H9 (cell line): Measurements from ENCODE around the gene DCLK2. TPM values are rescaled to one million over a fixed set of nuclear protein-coding genes. Genes with fewer than 3 reads are reported as not detected.

Experiments
- DNase-seq: peaks from one replicate; pipeline ENCODE4 v3.0.0-alpha.2; 2017
- H2AFZ ChIP-seq: one replicate; pipeline ENCODE4 v1.6.1; 2013; ENCODE audit warnings: mild to moderate bottlenecking, low read length, control low read depth, moderate library complexity
- H2AK5ac ChIP-seq: 2 replicates; pipeline ENCODE4 v1.6.1; 2013; ENCODE audit warnings: low read length, control low read depth, mixed read lengths; ENCODE audit not compliant: insufficient read length
- H2BK120ac ChIP-seq: one replicate; pipeline ENCODE4 v1.6.1; 2013; ENCODE audit warnings: low read depth, mild to moderate bottlenecking, low read length, control low read depth, inconsistent platforms; ENCODE audit not compliant: poor library complexity, severe bottlenecking
- H2BK12ac ChIP-seq: 2 replicates; pipeline ENCODE4 v1.6.1; 2013; ENCODE audit warnings: low read length, control low read depth, mixed read lengths, low read depth; ENCODE audit not compliant: insufficient read length
- H2BK15ac ChIP-seq: 2 replicates; pipeline ENCODE4 v1.6.1; 2013; ENCODE audit warnings: low read depth, low read length, control low read depth
- H2BK20ac ChIP-seq: one replicate; pipeline ENCODE4 v1.6.1; 2013; ENCODE audit warnings: low read depth, mild to moderate bottlenecking, low read length, control low read depth, inconsistent platforms; ENCODE audit not compliant: poor library complexity, severe bottlenecking
- H2BK5ac ChIP-seq: 2 replicates; pipeline ENCODE4 v1.6.1; 2013; ENCODE audit warnings: low read length, control low read depth, mixed read lengths; ENCODE audit not compliant: insufficient read length
- H3K14ac ChIP-seq: 2 replicates; pipeline ENCODE4 v1.6.1; 2013; ENCODE audit warnings: low read length, control low read depth; ENCODE audit not compliant: insufficient read depth
- H3K18ac ChIP-seq: 2 replicates; pipeline ENCODE4 v1.6.1; 2013; ENCODE audit warnings: low read depth, mild to moderate bottlenecking, mixed read lengths, low read length, control low read depth; ENCODE audit not compliant: insufficient read length
- H3K23ac ChIP-seq: 2 replicates; pipeline ENCODE4 v1.6.1; 2013; ENCODE audit warnings: low read length, control low read depth, mixed read lengths, low read depth; ENCODE audit not compliant: insufficient read length
- H3K23me2 ChIP-seq: 2 replicates; pipeline ENCODE4 v1.6.1; 2013; ENCODE audit warnings: low read depth, mild to moderate bottlenecking, mixed read lengths, low read length, control low read depth; ENCODE audit not compliant: insufficient read length, poor library complexity, severe bottlenecking
- H3K27ac ChIP-seq: 2 replicates; pipeline ENCODE4 v1.5.1; 2013; ENCODE audit warnings: low read length, control low read depth, mixed read lengths, low read depth; ENCODE audit not compliant: insufficient read length
- H3K27me3 ChIP-seq: 2 replicates; pipeline ENCODE4 v1.6.1; 2013; ENCODE audit warnings: low read length, control low read depth, inconsistent platforms; ENCODE audit not compliant: insufficient read depth
- H3K4ac ChIP-seq: 2 replicates; pipeline ENCODE4 v1.6.1; 2013; ENCODE audit warnings: low read depth, mild to moderate bottlenecking, control low read depth, inconsistent platforms, low read length, moderate library complexity
- H3K4me1 ChIP-seq: 2 replicates; pipeline ENCODE4 v1.6.1; 2013; ENCODE audit warnings: low read length, control low read depth, inconsistent platforms; ENCODE audit not compliant: insufficient read depth
- H3K4me2 ChIP-seq: 2 replicates; pipeline ENCODE4 v1.6.1; 2013; ENCODE audit warnings: low read length, control low read depth, mixed read lengths; ENCODE audit not compliant: insufficient read length, insufficient read depth
- H3K56ac ChIP-seq: 2 replicates; pipeline ENCODE4 v1.6.1; 2013; ENCODE audit warnings: low read depth, mild to moderate bottlenecking, mixed read lengths, low read length, control low read depth; ENCODE audit not compliant: insufficient read length
- H3K79me1 ChIP-seq: 2 replicates; pipeline ENCODE4 v1.6.1; 2013; ENCODE audit warnings: low read depth, mild to moderate bottlenecking, moderate library complexity, low read length, control low read depth, inconsistent platforms; ENCODE audit not compliant: insufficient read depth, poor library complexity, severe bottlenecking
- H3K79me2 ChIP-seq: 2 replicates; pipeline ENCODE4 v1.6.1; 2013; ENCODE audit warnings: low read length, control low read depth, inconsistent platforms; ENCODE audit not compliant: insufficient read depth
- H3K9ac ChIP-seq: 2 replicates; pipeline ENCODE4 v1.6.1; 2013; ENCODE audit warnings: low read length, control low read depth, mixed read lengths; ENCODE audit not compliant: insufficient read length; ENCODE audit errors: extremely low read depth
- H3K9me3 ChIP-seq: one replicate; pipeline ENCODE4 v1.6.1; 2013; ENCODE audit warnings: low read depth, low read length, inconsistent platforms; ENCODE audit not compliant: control insufficient read depth
- H3T11ph ChIP-seq: one replicate; pipeline ENCODE4 v1.6.1; 2013; ENCODE audit warnings: mild to moderate bottlenecking, low read length, control low read depth, inconsistent platforms
- H4K20me1 ChIP-seq: one replicate; pipeline ENCODE4 v1.6.1; 2013; ENCODE audit not compliant: control insufficient read depth, insufficient read length, insufficient read depth
- H4K5ac ChIP-seq: 2 replicates; pipeline ENCODE4 v1.6.1; 2013; ENCODE audit warnings: low read depth, mild to moderate bottlenecking, mixed read lengths, low read length, control low read depth; ENCODE audit not compliant: insufficient read length
- H4K8ac ChIP-seq: replicated peaks from 2 replicates; pipeline ENCODE4 v1.6.1; 2013; ENCODE audit warnings: low read length, control low read depth, mixed read lengths, low read depth; ENCODE audit not compliant: insufficient read length
- H4K91ac ChIP-seq: 2 replicates; pipeline ENCODE4 v1.6.1; 2013; ENCODE audit warnings: low read depth, mild to moderate bottlenecking, moderate library complexity, mixed read lengths, low read length, control low read depth; ENCODE audit not compliant: insufficient read length
- H3K27ac Mint-ChIP-seq, 3 experiments: 2 replicates in 2 of 3; 3 replicates in 1 of 3; pipeline ENCODE4 v1.8.0; 2020 to 2021; ENCODE audit warnings: mixed read lengths in 3 of 3, mild to moderate bottlenecking in 1 of 3, moderate library complexity in 1 of 3
- H3K27me3 Mint-ChIP-seq: 2 replicates; pipeline ENCODE4 v1.8.0; 2021; ENCODE audit warnings: low read depth, mild to moderate bottlenecking, moderate library complexity, mixed read lengths
- H3K36me3 Mint-ChIP-seq, 3 experiments: 2 replicates in 2 of 3; 3 replicates in 1 of 3; pipeline ENCODE4 v1.8.0; 2020 to 2021; ENCODE audit warnings: low read depth in 3 of 3, mixed read lengths in 3 of 3; ENCODE audit not compliant: insufficient read depth in 1 of 3
- H3K4me1 Mint-ChIP-seq, 2 experiments: 2 replicates each; pipeline ENCODE4 v1.8.0; 2020; ENCODE audit warnings: mixed read lengths in 2 of 2
- H3K4me3 Mint-ChIP-seq, 2 experiments: 2 replicates in 1 of 2; 3 replicates in 1 of 2; pipeline ENCODE4 v1.8.0; 2020 to 2021; ENCODE audit warnings: mild to moderate bottlenecking in 2 of 2, mixed read lengths in 2 of 2, moderate library complexity in 1 of 2
- H3K9me3 Mint-ChIP-seq, 2 experiments: 2 replicates in 1 of 2; 3 replicates in 1 of 2; pipeline ENCODE4 v1.8.0; 2020; ENCODE audit warnings: mild to moderate bottlenecking in 2 of 2, mixed read lengths in 2 of 2, moderate library complexity in 1 of 2
- CTCF ChIP-seq: fragments of 200-600 bp; sonication (generic); conservative IDR thresholded peaks from 3 replicates; pipeline ENCODE4 v1.8.0; 2021; ENCODE audit warnings: antibody characterized with exemption, mild to moderate bottlenecking
- WGBS: extraction: QIAGEN DNeasy Blood & Tissue Kit; methylation state at CpG from one replicate; pipeline ENCODE4 v1.1.7; 2013; ENCODE audit warnings: missing lambda C conversion rate, low lambda C conversion rate, mixed read lengths; ENCODE audit not compliant: insufficient read length; ENCODE audit errors: extremely low coverage; 5-methylcytosine and 5-hydroxymethylcytosine counted together
- total RNA-seq: library from RNA; stranded (reverse); gene quantifications from 2 replicates; pipeline ENCODE4 v1.2.1, GENCODE V29; 2021

DCLK2 gene
- total RNA-seq, 1 experiment from 2014 or later = 0.33 TPM

- Mint-ChIP-seq H3K4me3 (no peak overlapping the region), H3K4me1 (no peaks in the 10 kb centered on the region), H3K27me3 (peaks cover 15% of the 10 kb centered on the region), H3K27ac (no peak overlapping the region), H3K36me3 (no peaks in the 10 kb centered on the region), H3K9me3 (no peaks in the 10 kb centered on the region; a peak in 1 of 5 replicates)
- Histone ChIP-seq H3K9ac (no peak overlapping the region), H2BK120ac (no peak overlapping the region), H3K79me2 (no peaks in the 10 kb centered on the region), H3K9me3 (no peaks in the 10 kb centered on the region), H3K27me3 (no peaks in the 10 kb centered on the region), H3K4me1 (no peaks in the 10 kb centered on the region), H3K79me1 (no peaks in the 10 kb centered on the region), H3K27ac (no peak overlapping the region), H2BK12ac (no peak overlapping the region), H4K91ac (no peak overlapping the region), H2AFZ (no peak overlapping the region), H4K5ac (no peak overlapping the region), H3T11ph (no peak overlapping the region), H3K4me2 (no peak overlapping the region), H3K18ac (no peak overlapping the region), H4K20me1 (no peaks in the 10 kb centered on the region), H2BK5ac (no peak overlapping the region), H3K23me2 (no peaks in the 10 kb centered on the region), H3K56ac (no peak overlapping the region), H3K23ac (no peak overlapping the region), H2AK5ac (no peak overlapping the region), H2BK20ac (no peak overlapping the region), H3K14ac (no peak overlapping the region), H3K4ac (no peak overlapping the region), H4K8ac (no peak overlapping the region), H2BK15ac (no peak overlapping the region)
- DNase-seq = no peak
- WGBS = no CpG with 5 or more reads among the region's 4 CpGs
- no peak for TF ChIP-seq CTCF
Measured at GRCh38 chr4:150087006-150087405, 8.8 kb downstream of the DCLK2 start.
